Lower leg skin (tissue), 4 donors: ENCODE data around the gene RHOV. TPM values are rescaled to one million over a fixed set of nuclear protein-coding genes. Genes with fewer than 3 reads are reported as not detected.

Source experiments
- DNase-seq, 2 donors: peaks; one replicate each; pipeline ENCODE4 v3.0.0-alpha.2; 2019; ENCODE audit warnings: low spot score in 2 of 2
- H3K4me3 ChIP-seq: fragments of 200-600 bp; sonication (generic); 2 replicates; pipeline ENCODE4 v1.5.1; 2017; ENCODE audit warnings: mild to moderate bottlenecking, low read depth; ENCODE audit not compliant: poor library complexity, severe bottlenecking
- POLR2A ChIP-seq, 2 donors: fragments of 450-650 bp; IDR thresholded peaks; one replicate each; pipeline ENCODE4 v1.6.1; 2016 to 2017; ENCODE audit warnings: antibody characterized with exemption in 2 of 2, mild to moderate bottlenecking in 1 of 2, moderate library complexity in 1 of 2
- WGBS, 2 donors: methylation state at CpG; one replicate each; pipeline ENCODE4 v1.1.5; 2018; 5-methylcytosine and 5-hydroxymethylcytosine counted together
- intact Hi-C: fragments of 100-400 bp; cut with DNase I; formaldehyde crosslinking; loops from one replicate; pipeline ENCODE4 v1.15.0; 2023; ENCODE audit warnings: low total_unique reads
- total RNA-seq, 4 donors: library from RNA; depleted of rRNA; stranded (reverse); fragments of >200 nt; gene quantifications; one replicate each; pipeline ENCODE4 v1.1.0, GENCODE V29; 2016
- TF ChIP-seq, protein P1 (sequence below), 3 donors: fragments of 450-650 bp; IDR thresholded peaks; one replicate each; pipeline ENCODE4 v1.5.1; 2016; ENCODE audit warnings: antibody characterized with exemption in 3 of 3, mild to moderate bottlenecking in 3 of 3, moderate library complexity in 2 of 3

Gene RHOV
- total RNA-seq, 4 donors from 2014 or later = 78.5 to 111 (median 95.9) TPM

- intact Hi-C loops = loop anchor here (5.0 kb wide), 1 partner anchor 959 kb away; no protein-coding TSS in a partner anchor
- no peak for DNase-seq
- TF ChIP-seq, protein P1, sequence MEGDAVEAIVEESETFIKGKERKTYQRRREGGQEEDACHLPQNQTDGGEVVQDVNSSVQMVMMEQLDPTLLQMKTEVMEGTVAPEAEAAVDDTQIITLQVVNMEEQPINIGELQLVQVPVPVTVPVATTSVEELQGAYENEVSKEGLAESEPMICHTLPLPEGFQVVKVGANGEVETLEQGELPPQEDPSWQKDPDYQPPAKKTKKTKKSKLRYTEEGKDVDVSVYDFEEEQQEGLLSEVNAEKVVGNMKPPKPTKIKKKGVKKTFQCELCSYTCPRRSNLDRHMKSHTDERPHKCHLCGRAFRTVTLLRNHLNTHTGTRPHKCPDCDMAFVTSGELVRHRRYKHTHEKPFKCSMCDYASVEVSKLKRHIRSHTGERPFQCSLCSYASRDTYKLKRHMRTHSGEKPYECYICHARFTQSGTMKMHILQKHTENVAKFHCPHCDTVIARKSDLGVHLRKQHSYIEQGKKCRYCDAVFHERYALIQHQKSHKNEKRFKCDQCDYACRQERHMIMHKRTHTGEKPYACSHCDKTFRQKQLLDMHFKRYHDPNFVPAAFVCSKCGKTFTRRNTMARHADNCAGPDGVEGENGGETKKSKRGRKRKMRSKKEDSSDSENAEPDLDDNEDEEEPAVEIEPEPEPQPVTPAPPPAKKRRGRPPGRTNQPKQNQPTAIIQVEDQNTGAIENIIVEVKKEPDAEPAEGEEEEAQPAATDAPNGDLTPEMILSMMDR (IDR thresholded peaks at IDR 0.05) = no peak
- WGBS, 2 donors = 70 to 82% methylated on average over 6 of the region's 6 CpGs
- no peak overlapping the region for H3K4me3 ChIP-seq
These were observed 2.1 kb upstream of the RHOV start for GRCh38 chr15:40875991-40876730.

DNA sequence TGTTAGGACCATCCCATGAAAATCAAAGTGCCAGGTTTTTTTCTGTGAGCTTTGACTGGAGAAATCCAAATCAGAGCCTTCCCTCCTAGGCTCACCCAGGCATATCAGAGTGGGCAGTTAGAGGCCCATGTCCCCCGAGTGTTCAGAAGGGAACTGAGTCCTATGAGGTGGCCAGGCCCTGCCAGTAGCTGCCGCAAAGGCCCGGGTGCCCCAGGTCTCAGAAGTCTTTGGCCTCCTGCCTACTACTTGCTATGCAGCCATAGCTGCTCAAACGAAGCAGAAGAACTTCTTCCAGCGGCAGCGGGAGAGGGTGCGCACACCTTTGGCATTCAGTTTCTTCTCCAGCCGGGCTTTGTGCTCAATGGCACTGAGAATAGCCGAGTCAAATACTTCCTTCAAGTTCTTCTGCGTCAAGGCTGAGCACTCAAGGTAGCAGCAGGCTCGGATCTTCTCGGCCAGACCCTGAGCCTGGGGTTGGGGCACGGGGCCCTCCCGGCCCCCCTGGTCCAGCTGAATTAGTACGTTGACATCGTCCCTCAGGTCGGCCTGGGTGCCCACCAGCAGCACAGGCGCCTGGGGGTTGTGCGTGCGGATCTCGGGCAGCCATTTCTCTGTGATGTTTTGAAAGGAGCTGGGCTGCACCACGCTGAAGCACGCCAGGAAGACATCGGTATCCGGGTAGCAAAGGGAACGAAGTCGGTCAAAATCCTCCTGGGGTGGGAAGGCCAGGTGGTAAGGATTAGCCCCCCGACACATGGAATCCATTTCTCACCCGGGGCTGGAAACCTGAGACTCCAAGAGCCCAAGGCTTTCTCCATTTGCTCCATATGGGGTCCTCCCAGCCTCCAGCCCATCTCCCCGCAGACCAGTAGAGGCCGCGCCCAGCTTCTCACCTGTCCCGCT lies 992 bp downstream of the RHOV start:
- TF ChIP-seq, protein P1 (IDR thresholded peaks at IDR 0.05) = no peak
- no peak for TF ChIP-seq POLR2A (IDR thresholded peaks at IDR 0.05)

DNA sequence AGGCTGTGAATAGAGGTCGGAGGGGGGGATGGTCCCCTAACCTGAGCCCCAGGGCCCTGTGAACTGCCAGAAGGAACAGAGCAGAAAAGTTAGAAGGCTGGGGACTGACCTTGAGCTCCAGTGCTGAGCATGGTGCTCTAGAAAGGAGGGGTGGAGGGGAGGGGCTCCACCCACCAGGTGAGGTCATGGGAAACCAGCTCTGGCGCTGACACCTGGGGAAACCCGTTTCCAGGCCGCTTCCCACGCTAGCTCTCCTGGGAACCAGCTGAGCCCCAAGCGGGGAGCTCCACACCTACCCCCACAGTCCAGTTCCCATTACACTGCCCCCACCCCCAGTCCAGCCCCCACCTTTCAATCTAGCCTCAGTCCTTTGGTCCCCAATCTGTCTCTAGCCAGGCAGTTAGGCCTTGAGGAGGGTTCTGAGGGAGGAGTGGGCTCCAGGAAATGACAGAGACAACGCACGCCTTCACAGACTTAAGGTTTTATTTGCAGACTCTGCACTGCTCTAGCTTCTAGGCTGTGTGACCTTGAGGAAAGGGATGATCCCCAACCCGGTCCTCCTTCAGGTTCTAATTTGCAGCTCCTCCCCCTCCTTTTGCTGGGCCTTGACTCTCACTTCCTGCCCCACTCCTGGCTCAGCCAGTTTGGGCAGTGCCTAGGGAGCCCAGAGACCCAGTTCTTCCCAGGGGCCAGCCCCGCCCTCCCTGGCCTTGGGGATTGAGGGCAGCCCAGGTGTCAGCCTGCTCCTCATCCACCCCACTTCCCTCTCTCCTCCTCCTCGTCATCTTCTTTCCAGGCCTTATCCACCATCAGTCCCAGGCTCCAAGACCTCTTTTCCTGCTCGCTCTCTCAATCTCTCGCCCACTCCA lies 2.1 kb downstream of the RHOV start:
- 50 to 60% methylated on average over 13 of the region's 13 CpGs for whole genome bisulfite sequencing, 2 donors

More for the DNA sequence above, 992 bp downstream of the RHOV start:
- intact Hi-C loops = no loop called here
- no peak for DNase-seq
- 42 to 45% methylated on average over 30 to 33 of the region's 33 CpGs for WGBS, 2 donors
- peak overlapping the region; percentile 45 for H3K4me3 ChIP-seq

DNA sequence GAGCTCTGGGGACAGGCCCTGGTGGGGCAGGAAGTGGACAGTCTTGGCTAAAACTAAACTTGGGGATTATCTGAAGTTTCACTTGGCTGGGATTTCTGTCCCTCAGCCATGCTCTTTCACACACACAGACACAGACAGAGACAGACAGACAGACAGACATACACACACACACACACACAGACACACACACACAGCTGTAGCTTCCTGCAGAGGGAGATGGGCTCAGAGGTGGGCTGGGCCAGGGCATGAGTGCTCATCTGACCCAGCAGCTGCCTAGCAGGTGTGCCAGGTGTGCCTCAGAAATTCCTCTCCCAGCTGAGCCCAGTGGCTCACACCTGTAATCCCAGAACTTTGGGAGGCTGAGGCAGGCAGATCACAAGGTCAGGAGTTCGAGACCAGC lies 3.3 kb downstream of the RHOV start:
- no peak for DNase-seq
- H3K4me3 ChIP-seq = no peak overlapping the region
- intact Hi-C loops = no loop called here
- TF ChIP-seq POLR2A (IDR thresholded peaks at IDR 0.05) = no peak
- TF ChIP-seq, protein P1 (IDR thresholded peaks at IDR 0.05) = no peak
- WGBS, 2 donors = 91 to 94% methylated on average over 1 of the region's 1 CpG

More for the DNA sequence above, 2.1 kb downstream of the RHOV start:
- intact Hi-C loops = no loop called here
- TF ChIP-seq, protein P1 (IDR thresholded peaks at IDR 0.05) = no peak
- no peak for TF ChIP-seq POLR2A (IDR thresholded peaks at IDR 0.05)
- no peak for DNase-seq
- no peak overlapping the region for H3K4me3 ChIP-seq

DNA sequence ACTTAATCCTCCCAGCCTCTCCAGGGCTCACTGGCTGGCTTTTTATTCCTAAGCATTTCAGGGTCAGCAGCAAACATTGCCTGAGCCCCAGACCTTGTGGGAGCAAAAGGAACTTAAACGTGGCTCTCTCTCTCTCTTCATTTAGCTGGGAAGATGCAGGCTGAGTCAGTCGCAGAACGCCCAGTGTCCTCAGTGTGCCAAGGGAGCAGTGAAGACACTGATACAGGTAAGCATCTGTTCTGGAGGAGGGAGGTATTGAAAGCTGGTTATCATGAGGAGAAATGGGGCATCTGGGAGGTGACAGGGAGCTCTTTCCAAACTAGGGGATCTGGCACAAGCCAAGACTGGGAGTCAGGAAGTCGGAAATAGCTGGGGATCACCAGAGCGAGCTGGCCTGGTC lies 4.3 kb downstream of the RHOV start:
- TF ChIP-seq, protein P1 (IDR thresholded peaks at IDR 0.05) = no peak
- no peak for TF ChIP-seq POLR2A (IDR thresholded peaks at IDR 0.05)
- intact Hi-C loops = no loop called here
- DNase-seq = no peak
- no peak overlapping the region for H3K4me3 ChIP-seq
- 55 to 57% methylated on average over 5 of the region's 5 CpGs for WGBS, 2 donors
